GM19468 (cell line): ENCODE data around the gene BBS2.

ENCODE experiments used
- ATAC-seq: cut with Tn5 transposase; IDR thresholded peaks from one replicate; pipeline ENCODE4 v1.9.1; 2021; ENCODE audit warnings: mild to moderate bottlenecking, moderate library complexity, moderate number of reproducible peaks; ENCODE audit not compliant: unreplicated experiment; ENCODE audit errors: extremely low read depth

Gene BBS2

DNA sequence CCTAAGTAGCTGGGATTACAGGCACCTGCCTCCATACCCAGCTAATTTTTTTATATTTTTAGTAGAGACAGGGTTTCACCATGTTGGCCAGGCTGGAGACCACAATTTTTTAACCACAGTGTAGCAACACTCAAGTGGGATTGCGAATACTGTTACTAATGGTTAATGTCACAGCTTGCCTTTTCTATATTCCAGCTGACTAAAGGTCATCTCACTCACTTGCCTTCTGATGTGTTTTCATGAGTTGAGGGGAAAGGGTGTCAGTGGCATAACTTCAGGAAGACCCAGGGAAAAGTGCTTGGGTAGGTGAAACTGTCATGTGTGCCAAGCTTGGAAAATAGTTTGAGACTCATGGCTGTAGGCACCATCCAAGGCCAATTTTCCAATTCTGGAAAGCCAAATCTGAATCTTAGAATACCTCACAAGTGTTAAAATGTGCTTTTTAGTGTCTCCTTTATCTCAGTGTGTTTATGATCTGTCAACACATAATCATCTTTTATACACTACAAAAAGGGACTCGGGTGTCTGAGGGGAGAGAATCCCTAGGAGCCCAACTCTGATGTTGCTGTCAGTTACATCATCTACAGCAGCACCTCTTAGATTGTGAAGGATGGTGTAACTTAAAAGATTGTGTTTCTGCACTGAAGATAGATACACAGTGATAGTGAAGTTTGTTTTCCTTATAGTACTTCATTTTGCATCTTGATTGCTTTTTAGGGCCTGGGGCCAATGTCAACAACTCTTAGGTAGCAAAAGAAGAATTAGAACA, 41.4 kb downstream of the BBS2 start:
- ATAC-seq: no peak

DNA sequence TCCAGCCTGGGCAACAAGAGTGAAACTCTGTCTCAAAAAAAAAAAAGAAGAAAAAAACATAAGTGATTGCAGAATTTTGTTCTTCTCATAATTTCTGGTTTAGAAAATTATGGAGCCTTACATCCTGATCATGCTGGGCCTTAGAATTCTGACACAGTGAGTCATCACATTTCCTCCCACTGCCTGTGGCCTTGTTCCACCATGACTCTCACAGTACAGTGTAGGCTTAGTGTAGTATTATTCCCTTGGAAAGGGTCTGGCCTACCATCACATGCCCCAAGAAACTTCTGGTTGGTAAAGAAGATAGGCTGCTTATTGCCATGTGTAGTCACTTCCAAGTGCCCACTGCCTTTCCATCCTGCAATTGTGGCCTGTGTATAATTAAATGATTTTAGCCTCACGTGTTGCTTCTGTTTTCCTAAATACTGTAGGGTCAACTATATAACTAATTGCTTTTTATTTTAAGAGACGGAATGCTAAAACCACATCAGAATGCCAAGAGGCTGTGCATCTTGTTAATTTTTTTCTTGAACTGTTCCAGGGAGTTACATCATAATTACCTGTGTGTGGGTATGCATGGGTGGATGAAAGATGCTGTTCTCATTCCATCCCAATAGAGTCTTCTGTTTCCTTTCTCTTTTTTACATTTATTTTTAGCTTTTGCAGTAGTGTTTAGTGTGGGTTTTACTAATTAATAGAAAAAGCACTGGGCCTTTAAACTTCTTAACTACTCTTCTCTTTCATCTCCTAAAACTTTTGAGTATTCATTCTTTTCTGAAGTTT, 42.5 kb downstream of the BBS2 start:
- no peak for ATAC-seq

DNA sequence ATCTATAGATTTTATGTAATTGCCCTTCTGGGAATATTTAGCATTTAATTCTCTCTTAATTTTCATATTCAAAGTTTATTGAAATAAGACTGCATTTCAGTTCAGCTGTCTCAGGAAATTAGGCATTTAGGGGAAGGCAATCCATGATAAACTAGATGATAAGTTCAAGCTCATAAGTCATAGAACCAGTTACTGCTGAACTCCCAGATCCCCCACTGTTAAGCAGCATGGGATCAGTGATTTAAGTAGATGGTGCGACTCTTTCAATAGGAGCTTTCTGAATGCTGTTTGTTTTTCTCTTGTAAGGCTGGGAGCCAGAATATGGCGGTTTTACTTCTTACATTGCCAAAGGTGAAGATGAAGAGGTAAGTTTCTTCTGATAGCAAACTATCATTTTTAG, 44.6 kb downstream of the BBS2 start:
- ATAC-seq: no peak

DNA sequence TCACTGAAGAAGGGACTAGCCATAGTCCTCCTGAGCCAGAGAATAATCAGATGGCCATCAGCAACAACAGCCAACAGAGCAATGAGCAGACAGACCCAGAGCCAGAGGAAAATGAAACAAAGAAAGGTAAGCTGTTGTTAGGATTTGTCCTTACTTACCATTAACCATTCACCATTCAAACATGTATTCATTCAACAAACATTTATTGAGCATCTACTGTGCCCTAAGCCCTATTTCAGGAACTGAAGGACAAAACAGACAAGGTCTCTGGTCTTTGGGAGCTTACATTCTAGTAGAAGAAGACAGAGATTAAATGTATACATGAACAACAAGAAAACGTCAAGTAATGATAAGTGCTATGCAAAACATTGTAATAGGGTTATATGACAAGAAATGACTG, 49.2 kb downstream of the BBS2 start:
- no peak for ATAC-seq

DNA sequence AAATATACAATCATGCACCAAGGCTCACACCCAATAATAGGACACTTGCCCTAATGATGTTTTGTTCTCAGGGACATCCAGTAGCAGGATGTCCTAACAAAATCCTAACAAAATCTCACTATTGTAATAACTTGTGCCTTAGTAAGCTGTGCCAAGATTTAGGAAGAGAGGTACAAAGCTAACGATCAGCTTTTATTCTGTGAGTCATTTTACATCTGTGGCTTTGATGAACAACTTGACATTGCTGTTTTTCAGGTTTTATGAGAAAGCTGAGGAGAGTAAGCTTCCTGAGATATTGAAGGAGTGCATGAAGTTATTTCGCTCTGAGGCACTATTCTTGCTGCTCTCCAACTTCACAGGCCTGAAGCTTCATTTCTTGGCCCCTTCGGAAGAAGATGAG, 49.6 kb downstream of the BBS2 start:
- ATAC-seq: no peak

DNA sequence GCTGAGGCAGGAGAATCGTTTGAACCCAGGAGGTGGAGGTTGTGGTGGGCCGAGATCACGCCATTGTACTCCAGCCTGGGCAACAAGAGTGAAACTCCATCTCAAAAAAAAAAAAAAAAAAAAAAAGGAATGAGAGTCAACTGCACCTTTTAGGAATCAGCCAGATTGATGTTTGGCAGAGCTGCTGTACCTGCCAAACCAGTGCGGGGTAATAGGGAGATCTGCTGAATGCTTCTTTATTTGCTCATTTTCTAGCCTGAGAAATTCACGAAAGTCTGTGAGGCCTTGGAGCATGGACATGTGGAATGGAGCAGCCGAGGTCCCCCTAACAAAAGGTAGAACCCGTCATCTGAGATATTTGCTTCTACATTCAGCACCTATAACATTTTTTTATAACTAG, 50.1 kb downstream of the BBS2 start:
- no peak for ATAC-seq

DNA sequence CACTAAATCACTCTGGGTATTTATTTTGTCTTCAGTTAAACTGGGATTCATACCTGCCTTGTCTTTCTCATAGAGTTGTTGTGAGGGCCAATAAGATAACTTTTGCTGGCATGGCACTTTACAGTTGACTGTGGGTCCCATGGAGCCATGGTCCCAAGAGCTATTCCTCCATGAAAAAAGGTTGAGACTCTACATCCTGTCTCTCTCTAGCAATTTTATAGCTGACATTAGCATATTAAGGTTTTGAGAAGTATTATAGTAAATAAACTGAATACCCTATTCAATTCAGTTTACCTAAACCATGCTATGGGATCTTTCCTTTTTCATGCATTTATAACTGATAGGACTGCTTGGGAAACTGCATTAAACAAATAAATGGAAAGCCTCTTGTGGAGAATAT, 51.0 kb downstream of the BBS2 start:
- no peak for ATAC-seq

DNA sequence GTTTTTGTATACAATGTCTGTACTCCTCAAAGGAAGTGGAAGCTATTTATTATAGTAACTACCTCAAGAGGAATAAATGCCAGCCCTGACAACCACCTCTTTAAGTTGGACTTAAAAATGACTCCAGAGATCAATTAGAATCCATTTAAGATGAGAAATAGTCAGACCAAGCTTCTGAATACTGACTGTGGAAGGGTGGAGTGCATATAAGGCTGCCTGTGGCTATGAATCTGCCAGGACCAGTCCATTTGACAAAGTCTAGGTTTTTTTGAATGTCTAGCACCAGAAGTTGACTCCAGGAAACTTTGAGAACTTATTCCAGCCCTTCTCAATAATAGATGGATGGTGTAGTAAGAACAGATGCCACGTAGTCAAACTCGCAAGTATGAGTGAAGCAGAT, 53.5 kb downstream of the BBS2 start:
- no peak for ATAC-seq

DNA sequence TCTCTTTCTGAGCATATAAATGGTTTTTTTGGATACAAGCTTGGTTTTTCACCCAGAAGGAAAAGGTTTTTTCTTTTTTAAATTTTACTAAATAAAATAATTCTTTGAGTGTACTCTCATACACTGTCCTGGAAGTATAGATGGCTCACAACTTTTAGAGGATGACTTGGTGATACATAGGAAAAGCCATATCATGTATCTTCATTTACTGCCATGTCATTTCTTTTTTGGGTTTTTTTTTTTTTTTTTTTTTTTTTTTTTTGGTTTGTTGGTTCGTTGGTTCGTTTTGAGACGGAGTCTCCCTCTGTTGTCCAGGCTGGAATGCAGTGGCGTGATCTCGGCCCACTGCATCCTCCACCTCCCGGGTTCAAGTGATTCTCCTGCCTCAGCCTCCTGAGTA, 56.7 kb downstream of the BBS2 start:
- no peak for ATAC-seq

DNA sequence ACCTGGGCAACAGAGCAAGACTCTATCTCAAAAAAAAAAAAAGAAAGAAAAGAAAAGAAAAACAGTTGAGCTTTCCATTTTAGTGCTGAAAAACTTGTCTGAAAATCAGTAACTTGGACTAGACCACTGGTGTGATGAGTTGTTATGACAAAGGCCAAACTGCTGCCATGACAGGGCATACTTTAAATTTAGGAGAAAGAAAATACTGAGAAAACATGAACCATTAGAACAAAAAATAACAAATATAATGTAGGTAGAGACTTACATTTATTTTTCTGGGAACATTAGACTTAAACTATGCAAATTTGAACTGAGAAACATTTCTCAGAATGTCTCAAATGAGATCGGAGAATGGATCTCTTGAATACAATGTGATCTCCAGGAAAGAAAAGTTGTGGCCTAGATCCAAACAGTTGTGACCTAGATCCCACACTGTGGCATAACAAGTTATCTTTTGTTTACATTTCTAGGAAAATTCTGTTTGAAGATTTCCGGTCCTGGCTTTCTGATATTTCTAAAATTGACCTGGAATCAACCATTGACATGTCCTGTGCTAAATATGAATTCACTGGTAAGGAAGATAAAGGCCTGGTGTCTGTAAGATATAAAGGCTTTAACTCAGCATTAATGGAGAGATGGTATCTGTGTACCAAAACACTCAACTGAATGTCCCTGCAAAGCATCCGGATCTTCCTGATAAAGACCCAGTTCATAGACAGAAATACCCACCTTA, 57.6 kb downstream of the BBS2 start:
- no peak for ATAC-seq

DNA sequence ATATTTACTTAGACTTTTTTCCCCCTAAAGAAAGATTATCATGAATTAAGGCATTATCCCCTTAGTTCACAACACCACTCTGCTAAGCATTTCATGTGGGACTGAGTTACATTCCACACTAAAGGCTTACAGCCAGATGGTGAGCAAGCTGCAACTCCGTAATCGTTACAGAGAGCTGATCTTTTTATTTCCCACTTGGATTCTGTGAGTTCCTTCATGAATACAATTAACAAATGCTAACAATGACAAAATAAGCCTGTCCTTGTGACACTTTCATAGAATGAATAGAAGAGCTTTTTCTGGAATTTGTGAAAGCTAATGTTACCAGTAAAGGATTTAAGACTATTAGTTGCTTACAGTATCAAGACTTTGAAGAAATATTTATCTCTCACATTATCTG, 59.7 kb downstream of the BBS2 start:
- ATAC-seq: no peak

DNA sequence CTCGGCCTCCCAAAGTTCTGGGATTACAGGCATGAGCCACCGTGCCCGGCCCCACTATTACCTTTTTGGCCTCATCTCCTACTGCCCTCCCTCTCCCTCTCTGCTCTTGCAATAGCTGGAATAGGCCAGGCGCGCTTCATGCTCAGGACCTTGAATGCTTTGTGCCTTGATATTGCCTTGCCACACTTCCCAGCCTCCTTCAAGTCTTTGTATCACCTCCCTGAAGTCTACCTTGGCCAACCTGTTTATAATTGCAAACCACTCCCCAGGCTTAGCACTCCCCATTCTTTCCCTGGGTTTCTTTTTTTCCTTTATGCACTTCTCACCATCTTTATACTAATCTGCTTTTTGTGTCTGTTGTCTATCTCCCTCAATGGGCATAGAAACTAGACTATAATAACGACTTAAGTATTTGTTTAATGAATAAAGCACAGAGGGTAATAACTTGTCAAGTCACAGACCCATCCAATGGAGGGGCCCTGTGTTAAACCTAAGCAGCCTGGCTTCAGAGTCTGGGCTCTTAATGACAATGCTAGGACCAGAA, 61.8 kb downstream of the BBS2 start:
- ATAC-seq: no peak

DNA sequence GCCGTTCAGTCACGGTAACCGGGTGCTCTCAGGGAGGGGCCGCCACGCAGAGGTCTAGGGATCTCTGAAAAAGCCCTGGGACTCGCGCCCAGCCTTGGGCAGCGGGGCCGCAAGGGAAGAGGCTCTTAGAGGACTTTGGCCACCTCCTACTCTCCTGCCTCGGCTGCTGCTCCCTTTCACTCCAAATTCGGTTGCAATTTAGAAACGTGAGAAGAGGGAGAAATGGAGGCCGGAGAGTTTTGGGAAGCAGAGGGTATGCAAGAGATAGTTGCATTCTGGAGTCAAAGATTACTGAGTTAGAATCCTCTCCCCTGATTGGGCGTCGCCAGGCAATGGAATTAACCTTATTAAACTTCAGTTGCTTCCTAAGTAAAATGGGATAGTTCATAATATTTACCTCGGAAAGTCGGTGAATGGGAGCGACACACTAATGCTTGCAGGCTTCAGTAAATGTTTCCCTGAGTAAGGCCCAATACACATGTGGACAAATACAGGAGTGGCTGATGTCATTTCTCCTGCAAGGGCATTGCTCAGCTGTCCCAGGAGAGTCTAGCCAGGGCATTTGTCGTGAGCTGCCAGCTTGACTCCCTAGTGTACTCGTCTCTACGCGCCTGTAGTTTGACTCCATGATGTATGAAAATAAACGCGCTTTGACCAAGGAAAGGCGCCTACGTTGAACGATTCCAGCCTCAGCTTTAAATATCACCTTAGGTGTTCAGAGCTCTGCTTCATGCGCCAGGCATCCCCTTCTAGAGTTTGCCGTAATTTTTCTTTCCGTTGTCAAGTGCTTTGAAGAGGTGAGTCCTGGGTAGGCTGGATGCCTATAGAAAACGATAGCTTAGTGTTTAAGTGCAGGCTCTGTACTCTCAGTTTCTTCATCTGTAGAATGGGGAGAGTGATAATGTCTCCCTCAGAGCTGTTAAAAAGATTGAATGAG, 67.8 kb downstream of the BBS2 start:
- ATAC-seq: peak; percentile 6

DNA sequence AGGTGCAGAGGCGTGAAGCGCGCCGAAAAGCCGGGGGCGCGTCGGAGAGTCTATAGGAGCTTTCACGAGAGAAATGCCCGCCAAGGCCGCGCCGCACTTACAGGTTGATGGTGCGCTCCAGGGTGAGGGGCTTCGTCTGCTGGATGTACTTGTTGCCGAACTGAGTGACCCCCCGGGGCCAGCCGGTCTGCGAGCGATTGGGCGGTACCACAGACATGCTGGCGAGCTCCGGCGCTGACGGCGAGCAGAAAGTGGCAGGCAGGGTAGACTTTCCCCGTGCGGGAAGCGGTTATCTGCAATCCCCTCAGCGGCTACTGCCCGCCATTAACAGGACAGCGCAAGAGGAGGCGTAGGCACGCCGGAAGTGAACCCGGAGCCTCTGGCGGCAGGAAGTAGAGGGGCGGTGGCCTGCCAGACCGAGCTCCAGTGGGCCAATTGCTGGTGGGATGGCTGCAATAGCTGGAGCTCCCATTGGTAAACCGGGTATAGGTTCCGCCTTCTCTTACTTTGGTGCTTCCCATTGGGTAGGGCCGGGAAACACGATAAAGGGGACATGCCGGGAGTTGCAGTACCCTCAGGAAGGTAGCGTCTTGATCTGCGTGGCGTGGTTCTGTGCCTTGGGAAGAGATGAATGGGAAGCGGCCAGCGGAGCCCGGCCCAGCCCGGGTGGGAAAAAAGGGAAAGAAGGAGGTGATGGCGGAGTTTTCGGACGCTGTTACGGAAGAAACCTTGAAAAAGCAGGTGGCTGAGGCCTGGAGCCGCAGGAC, 68.7 kb downstream of the BBS2 start, which contains the start of the genes NUDT21 and OGFOD1:
Gene NUDT21, minus strand, starts transcription at position 347 of the 767 bp plus-strand sequence. Its CDS starts 130 bp downstream, at position 217.
Gene OGFOD1, plus strand, starts transcription at position 569 of the 767 bp plus-strand sequence. Its CDS starts 59 bp downstream, at position 628.
- ATAC-seq: peak; percentile 98

DNA sequence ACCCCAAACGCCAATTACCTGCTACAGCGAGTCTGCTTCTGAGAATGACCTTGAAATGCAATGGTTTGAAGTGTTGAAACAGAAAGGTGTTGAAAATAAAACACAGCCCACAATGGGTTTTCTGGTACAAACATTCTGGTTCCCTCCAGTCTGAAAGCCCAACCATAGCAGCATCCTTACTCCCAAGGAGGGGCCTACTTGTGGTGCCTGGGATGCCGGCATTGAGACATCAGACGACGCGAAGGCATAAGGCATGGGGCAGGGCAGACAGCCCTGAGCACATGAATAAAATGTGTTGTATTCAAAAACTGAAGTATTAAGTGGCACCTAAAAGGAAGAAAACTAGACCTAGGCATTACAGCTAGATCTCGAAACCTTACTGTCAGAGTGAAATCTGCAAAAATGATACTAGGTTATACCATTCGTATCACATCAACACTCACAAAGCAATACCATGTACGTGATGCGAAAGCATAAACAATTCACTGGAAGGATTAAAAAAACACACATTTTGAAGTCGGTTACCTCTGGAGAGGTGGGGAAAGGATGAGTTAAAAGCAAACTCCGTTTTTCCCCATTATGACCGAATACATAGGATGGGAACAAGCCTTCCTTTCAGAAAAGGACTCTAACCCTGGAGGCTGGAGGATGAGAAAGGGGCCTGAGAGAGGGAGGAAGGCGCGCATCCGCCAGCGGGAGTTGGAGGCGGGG, 69.4 kb downstream of the BBS2 start:
- no peak for ATAC-seq

DNA sequence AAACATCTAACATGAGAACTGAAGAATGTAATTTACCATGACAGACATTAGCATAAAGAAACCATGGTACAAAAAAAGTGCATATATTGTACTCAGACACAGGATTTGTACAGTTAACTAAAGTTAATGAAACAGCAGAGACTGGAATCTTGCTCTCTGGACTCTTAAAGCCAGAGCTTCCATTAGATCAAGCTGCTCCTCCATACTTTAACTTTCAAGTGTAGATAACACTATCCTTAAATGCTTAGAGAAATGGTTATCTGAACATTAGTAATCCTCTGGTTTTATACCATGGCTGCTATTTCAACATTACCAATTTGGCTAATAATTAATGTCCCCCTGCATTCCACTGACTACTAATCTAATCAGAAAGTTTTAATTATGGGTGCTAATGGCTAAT, 71.8 kb downstream of the BBS2 start:
- ATAC-seq: no peak

DNA sequence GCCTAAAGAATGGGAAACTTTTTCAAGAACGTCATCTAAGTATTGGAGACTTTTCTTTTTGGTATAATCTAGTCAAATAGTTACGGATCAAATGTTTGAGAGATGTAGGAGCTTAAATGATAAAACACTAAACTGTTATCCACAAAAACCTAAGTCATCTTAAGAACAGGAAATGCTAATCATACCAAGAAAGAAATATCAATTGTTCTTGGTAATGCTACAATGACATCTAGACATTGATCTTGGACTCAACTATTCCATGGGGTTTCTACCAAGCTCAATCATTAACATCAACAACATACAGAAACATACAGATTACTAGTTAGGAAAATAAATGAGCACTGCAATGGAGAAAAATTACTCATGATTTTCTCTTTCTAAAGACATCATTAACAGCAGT, 72.5 kb downstream of the BBS2 start:
- ATAC-seq: no peak

DNA sequence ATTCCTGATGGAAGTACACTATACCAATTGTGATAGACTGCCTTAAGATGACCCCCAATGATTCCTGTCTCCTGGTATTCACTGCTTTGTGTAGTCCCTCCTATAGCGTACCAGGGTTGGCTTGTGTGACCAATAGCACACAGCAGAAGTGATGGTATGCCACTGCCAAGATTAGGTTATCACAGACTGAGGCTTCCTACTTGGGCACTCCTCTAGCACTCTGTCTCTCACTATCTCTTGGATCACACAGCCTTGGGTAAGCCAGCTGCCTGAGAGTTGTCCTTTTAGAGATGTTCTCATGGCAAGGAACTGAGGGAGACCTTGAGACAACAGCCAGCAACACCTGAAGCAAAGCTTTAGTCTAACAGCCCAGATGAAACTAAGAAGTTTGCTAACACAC, 81.8 kb downstream of the BBS2 start:
- ATAC-seq: no peak
